ENCODE measurements around the gene RPL32. TPM values are rescaled to one million over a fixed set of nuclear protein-coding genes. Genes with fewer than 3 reads are reported as not detected.
"Not testable (repeated sequence)": the region's sequence is repeated elsewhere in the genome, so short reads cannot be mapped to it uniquely, and the experiment has no call there.

The RPL32 gene
- total RNA-seq, 1 donor from 2014 or later, result 414 TPM

GRCh38 chr3:12810013-12810780 is 31.2 kb downstream of the RPL32 start:
- DNase-seq (ENCODE audit: low spot score) (peak; percentile 97), ATAC-seq (peak; percentile 98)

GRCh38 chr3:12809435-12809834 is 31.9 kb downstream of the RPL32 start:
- ATAC-seq (peak; percentile 1), DNase-seq (ENCODE audit: low spot score) (no peak)

- no peak for DNase-seq (ENCODE audit: low spot score)
These were observed 32.4 kb downstream of the RPL32 start for GRCh38 chr3:12809001-12809400.

GRCh38 chr3:12808587-12808986 is 32.8 kb downstream of the RPL32 start:
- ATAC-seq (no peak), DNase-seq (ENCODE audit: low spot score) (no peak)

More at GRCh38 chr3:12809001-12809400, 32.4 kb downstream of the RPL32 start:
- no peak for ATAC-seq

GRCh38 chr3:12807601-12808359 is 33.6 kb downstream of the RPL32 start:
- no peak for ATAC-seq
- DNase-seq (ENCODE audit: low spot score), result no peak

GRCh38 chr3:12807066-12807465 is 34.3 kb downstream of the RPL32 start:
- no peak for DNase-seq (ENCODE audit: low spot score)
- ATAC-seq, result no peak

GRCh38 chr3:12803371-12803770 is 38.0 kb downstream of the RPL32 start:
- ATAC-seq (no peak), DNase-seq (ENCODE audit: low spot score) (no peak)

GRCh38 chr3:12799525-12800440 is 41.6 kb downstream of the RPL32 start:
- ATAC-seq (peak; percentile 85), DNase-seq (ENCODE audit: low spot score) (peak; percentile 86)

GRCh38 chr3:12798559-12799179 is 42.7 kb downstream of the RPL32 start:
- ATAC-seq (peak; percentile 12), DNase-seq (ENCODE audit: low spot score) (peak; percentile 52)

GRCh38 chr3:12797892-12798558 is 43.3 kb downstream of the RPL32 start:
- DNase-seq (ENCODE audit: low spot score) (peak; percentile 28), ATAC-seq (no peak)

- DNase-seq (ENCODE audit: low spot score), result peak; percentile 38
- no peak for ATAC-seq
These were observed 44.1 kb downstream of the RPL32 start for GRCh38 chr3:12797124-12797891.

GRCh38 chr3:12796171-12797123 is 44.9 kb downstream of the RPL32 start, which contains the start of gene CAND2:
TSS of gene CAND2 (plus strand) at chr3:12796680. CDS start at chr3:12796721, 41 bp downstream.
- DNase-seq (ENCODE audit: low spot score) (peak; percentile 49), ATAC-seq (peak; percentile 42)

- ATAC-seq (no peak), DNase-seq (ENCODE audit: low spot score) (peak; percentile 12)
These were observed 47.7 kb downstream of the RPL32 start for GRCh38 chr3:12793701-12794100.

- DNase-seq (ENCODE audit: low spot score), result no peak
- no peak for ATAC-seq
These were observed 49.9 kb downstream of the RPL32 start for GRCh38 chr3:12791430-12791829.

GRCh38 chr3:12787967-12788690 is 53.2 kb downstream of the RPL32 start:
- DNase-seq (ENCODE audit: low spot score); ATAC-seq: not testable (repeated sequence)

- ATAC-seq, result peak; percentile 78
These were observed 54.0 kb downstream of the RPL32 start for GRCh38 chr3:12787346-12787745.

GRCh38 chr3:12785096-12785495 is 56.3 kb downstream of the RPL32 start:
- no peak for ATAC-seq

More at GRCh38 chr3:12787346-12787745, 54.0 kb downstream of the RPL32 start:
- DNase-seq (ENCODE audit: low spot score), result peak; percentile 80

More at GRCh38 chr3:12785096-12785495, 56.3 kb downstream of the RPL32 start:
- no peak for DNase-seq (ENCODE audit: low spot score)

Data from left lobe of liver (tissue), 2 donors.